DOHH2 (cell line): ENCODE data around the gene EPSTI1.

Source experiments
- H3F3A ChIP-seq: fragments of 200-600 bp; sonication (generic), shearing (Covaris generic); 2 replicates; pipeline ENCODE4 v1.6.0; 2016; ENCODE audit warnings: antibody characterized with exemption, mild to moderate bottlenecking; ENCODE audit not compliant: control insufficient read depth, insufficient read depth
- H3K27ac ChIP-seq: fragments of 200-600 bp; sonication (generic); 2 replicates; pipeline ENCODE4 v1.5.1; 2014; ENCODE audit warnings: low read depth, mild to moderate bottlenecking, low read length, moderate library complexity
- H3K27me3 ChIP-seq: fragments of 200-600 bp; sonication (generic); 2 replicates; pipeline ENCODE4 v1.6.1; 2014; ENCODE audit warnings: mild to moderate bottlenecking, low read length, mixed read lengths; ENCODE audit not compliant: control insufficient read depth
- H3K36me3 ChIP-seq: fragments of 200-600 bp; sonication (generic); 2 replicates; pipeline ENCODE4 v1.6.1; 2014; ENCODE audit warnings: mild to moderate bottlenecking, low read length, moderate library complexity, mixed read lengths; ENCODE audit not compliant: control insufficient read depth
- H3K4me1 ChIP-seq: fragments of 200-600 bp; sonication (generic); 2 replicates; pipeline ENCODE4 v1.6.1; 2014; ENCODE audit warnings: mild to moderate bottlenecking, low read length, mixed read lengths; ENCODE audit not compliant: control insufficient read depth
- H3K4me2 ChIP-seq: fragments of 200-600 bp; sonication (generic); 2 replicates; pipeline ENCODE4 v1.6.0; 2014; ENCODE audit warnings: mild to moderate bottlenecking, low read length, moderate library complexity
- H3K4me3 ChIP-seq: fragments of 200-600 bp; sonication (generic); 2 replicates; pipeline ENCODE4 v1.5.1; 2014; ENCODE audit warnings: mild to moderate bottlenecking, low read length, mixed read lengths
- H3K79me2 ChIP-seq: fragments of 200-600 bp; sonication (generic); 2 replicates; pipeline ENCODE4 v1.6.1; 2014; ENCODE audit warnings: mild to moderate bottlenecking, low read length, mixed read lengths; ENCODE audit not compliant: control insufficient read depth
- H3K9me2 ChIP-seq: fragments of 200-600 bp; sonication (generic); replicated peaks from 2 replicates; pipeline ENCODE4 v1.6.1; 2014; ENCODE audit warnings: mild to moderate bottlenecking, low read length, mixed read lengths; ENCODE audit not compliant: control insufficient read depth
- H3K9me3 ChIP-seq: fragments of 200-600 bp; sonication (generic); 2 replicates; pipeline ENCODE4 v1.6.1; 2014; ENCODE audit warnings: antibody characterized with exemption, low read length, mixed read lengths; ENCODE audit not compliant: control insufficient read depth, insufficient read depth
- H4K20me1 ChIP-seq: fragments of 200-600 bp; sonication (generic); 2 replicates; pipeline ENCODE4 v1.6.0; 2014; ENCODE audit warnings: low read depth, mild to moderate bottlenecking, antibody characterized with exemption, low read length, moderate library complexity; ENCODE audit not compliant: control insufficient read depth, insufficient read depth
- CTCF ChIP-seq: fragments of 200-600 bp; sonication (generic); IDR thresholded peaks from one replicate; pipeline ENCODE4 v1.5.1; 2014; ENCODE audit warnings: antibody characterized with exemption, mild to moderate bottlenecking, low read depth, low read length; ENCODE audit not compliant: poor library complexity, severe bottlenecking
- EZH2phosphoT487 ChIP-seq: fragments of 200-600 bp; sonication (generic); IDR thresholded peaks from 2 replicates; pipeline ENCODE4 v1.6.1; 2017; ENCODE audit warnings: borderline replicate concordance, mild to moderate bottlenecking, antibody characterized with exemption, low read length, moderate library complexity, mixed read lengths

Gene EPSTI1

GRCh38 chr13:42964761-42965161, 27.3 kb downstream of the EPSTI1 start:
- Histone ChIP-seq H3K27me3 (no peaks in the 10 kb centered on the region; the same call in 1 of the 2 replicates), H3K4me1 (0 out of 2 replicates have a peak, but pooled peaks cover under 1% of the 10 kb centered on the region), H3F3A (no peaks in the 10 kb centered on the region), H3K4me3 (no peak overlapping the region), H3K27ac (no peak overlapping the region), H3K9me3 (no peaks in the 10 kb centered on the region), H3K4me2 (no peak overlapping the region), H3K36me3 (no peaks in the 10 kb centered on the region), H3K9me2 (no peaks in the 10 kb centered on the region), H4K20me1 (no peaks in the 10 kb centered on the region; the same call in 1 of the 2 replicates), H3K79me2 (no peaks in the 10 kb centered on the region)
- TF ChIP-seq CTCF (no peak), EZH2phosphoT487 (no peak)

DNA sequence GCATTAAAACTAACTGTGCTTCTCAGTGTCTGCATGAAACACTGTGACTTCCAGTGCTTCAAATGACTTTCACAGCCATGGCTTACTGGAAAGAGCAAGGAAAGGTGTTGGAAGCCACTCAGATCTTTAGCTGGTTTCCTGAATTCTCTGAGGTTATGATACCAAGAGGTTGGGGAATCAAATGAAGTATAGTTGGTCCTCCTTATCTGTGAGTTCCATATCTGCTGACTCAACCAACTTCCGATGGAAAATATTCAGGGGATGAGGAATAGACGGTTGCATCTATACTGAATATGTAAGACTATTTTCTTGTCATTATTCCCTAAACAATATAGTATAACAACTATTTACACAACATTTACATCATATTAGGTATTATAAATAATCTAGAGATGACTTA, 32.4 kb downstream of the EPSTI1 start:
- Histone ChIP-seq H3K27me3 (no peaks in the 10 kb centered on the region; the same call in 1 of the 2 replicates), H3K36me3 (no peaks in the 10 kb centered on the region), H3K79me2 (no peaks in the 10 kb centered on the region), H4K20me1 (no peaks in the 10 kb centered on the region; the same call in 1 of the 2 replicates), H3K4me1 (no peaks in the 10 kb centered on the region), H3F3A (no peaks in the 10 kb centered on the region), H3K9me3 (no peaks in the 10 kb centered on the region), H3K4me2 (no peak overlapping the region), H3K9me2 (no peaks in the 10 kb centered on the region), H3K27ac (no peak overlapping the region), H3K4me3 (no peak overlapping the region)
- TF ChIP-seq EZH2phosphoT487 = no peak
- TF ChIP-seq CTCF = no peak

- Histone ChIP-seq H3K9me3 (no peaks in the 10 kb centered on the region), H3K27me3 (no peaks in the 10 kb centered on the region; the same call in 1 of the 2 replicates), H3K27ac (no peak overlapping the region), H3K4me2 (no peak overlapping the region), H4K20me1 (no peaks in the 10 kb centered on the region; the same call in 1 of the 2 replicates), H3K4me3 (no peak overlapping the region), H3K79me2 (no peaks in the 10 kb centered on the region), H3K36me3 (no peaks in the 10 kb centered on the region), H3F3A (no peaks in the 10 kb centered on the region), H3K9me2 (no peaks in the 10 kb centered on the region), H3K4me1 (no peaks in the 10 kb centered on the region)
- TF ChIP-seq CTCF (no peak), EZH2phosphoT487 (no peak)
Measured at GRCh38 chr13:42957881-42958280, 34.2 kb downstream of the EPSTI1 start.
